IMR-90 (cell line): ENCODE data around the gene GDPD5. TPM values are rescaled to one million over a fixed set of nuclear protein-coding genes. Genes with fewer than 3 reads are reported as not detected.

Source experiments
- ATAC-seq: fragments of 200-7000 bp; cut with Tn5 transposase; 2 replicates; pipeline ENCODE4 v1.9.1; 2020; ENCODE audit warnings: low read depth, mild to moderate bottlenecking, moderate library complexity
- BruUV-seq: library from RNA; stranded (reverse); fragments of 400-500 nt; replicated peaks from 2 replicates; lab custom pipeline; 2021; lab: Mats Ljungman, UMichigan
- CTCF ChIA-PET: fragments of 300-600 bp; formaldehyde crosslinking; extraction: SDS; loops from one replicate; lab custom pipeline; 2021; ENCODE audit warnings: antibody characterized with exemption; lab: Yijun Ruan, JAX
- POLR2A ChIA-PET: fragments of 300-600 bp; sonication (Branson Sonifier 250); formaldehyde crosslinking; loops from one replicate; lab custom pipeline; 2022; ENCODE audit warnings: antibody characterized with exemption; ENCODE audit not compliant: unreplicated experiment; lab: Charles Lee
- DNase-seq: peaks from one replicate; pipeline ENCODE4 v3.0.0; 2013
- H2AFZ ChIP-seq: replicated peaks from 2 replicates; pipeline ENCODE3; 2013; ENCODE audit warnings: low read length, mild to moderate bottlenecking; ENCODE audit not compliant: poor library complexity
- H2AK5ac ChIP-seq: 2 replicates; pipeline ENCODE4 v1.6.1; 2013; ENCODE audit warnings: low read depth, low read length, inconsistent platforms
- H2AK9ac ChIP-seq: replicated peaks from 2 replicates; pipeline ENCODE3; 2013; ENCODE audit warnings: mild to moderate bottlenecking, low read depth, low read length, moderate library complexity; ENCODE audit not compliant: poor library complexity
- H2BK120ac ChIP-seq: 2 replicates; pipeline ENCODE4 v1.6.1; 2013; ENCODE audit warnings: low read depth, low read length, inconsistent platforms
- H2BK15ac ChIP-seq: 3 replicates; pipeline ENCODE4 v1.6.1; 2013; ENCODE audit warnings: low read depth, low read length, inconsistent platforms
- H2BK20ac ChIP-seq: 2 replicates; pipeline ENCODE4 v1.6.1; 2013; ENCODE audit warnings: low read depth, mild to moderate bottlenecking, inconsistent platforms, low read length, moderate library complexity
- H2BK5ac ChIP-seq: 2 replicates; pipeline ENCODE4 v1.6.1; 2013; ENCODE audit warnings: mild to moderate bottlenecking, low read depth, low read length, inconsistent platforms; ENCODE audit not compliant: poor library complexity, severe bottlenecking
- H3K14ac ChIP-seq: replicated peaks from 2 replicates; pipeline ENCODE4 v1.6.1; 2013; ENCODE audit warnings: low read depth, low read length, inconsistent platforms
- H3K18ac ChIP-seq: 2 replicates; pipeline ENCODE4 v1.6.1; 2013; ENCODE audit warnings: low read depth, low read length, control low read depth
- H3K23ac ChIP-seq: 2 replicates; pipeline ENCODE4 v1.6.1; 2013; ENCODE audit warnings: low read depth, low read length, inconsistent platforms
- H3K27ac ChIP-seq: 2 replicates; pipeline ENCODE4 v1.5.1; 2013; ENCODE audit warnings: mild to moderate bottlenecking, control low read depth, low read length; ENCODE audit not compliant: insufficient read depth
- H3K27me3 ChIP-seq: 2 replicates; pipeline ENCODE4 v1.6.1; 2013; ENCODE audit warnings: low read length; ENCODE audit not compliant: control insufficient read depth, insufficient read depth
- H3K36me3 ChIP-seq: 2 replicates; pipeline ENCODE4 v1.6.1; 2013; ENCODE audit warnings: low read length, mixed read lengths; ENCODE audit not compliant: control insufficient read depth, insufficient read depth
- H3K4ac ChIP-seq: 2 replicates; pipeline ENCODE4 v1.6.1; 2013; ENCODE audit warnings: low read depth, low read length, inconsistent platforms
- H3K4me1 ChIP-seq: 2 replicates; pipeline ENCODE4 v1.6.1; 2013; ENCODE audit warnings: low read length, mixed read lengths; ENCODE audit not compliant: control insufficient read depth, insufficient read depth
- H3K4me2 ChIP-seq: 2 replicates; pipeline ENCODE4 v1.6.1; 2013; ENCODE audit warnings: low read depth, mild to moderate bottlenecking, control low read depth, low read length, moderate library complexity
- H3K4me3 ChIP-seq: 2 replicates; pipeline ENCODE4 v1.5.1; 2013; ENCODE audit warnings: low read depth, mild to moderate bottlenecking, control low read depth, low read length, moderate library complexity; ENCODE audit not compliant: insufficient read depth
- H3K56ac ChIP-seq: 2 replicates; pipeline ENCODE4 v1.6.1; 2013; ENCODE audit warnings: low read length, inconsistent platforms; ENCODE audit not compliant: insufficient read depth; ENCODE audit errors: extremely low read depth
- H3K79me1 ChIP-seq, 2 experiments: 2 replicates each; pipeline ENCODE4 v1.6.1; 2013; ENCODE audit warnings: low read length in 2 of 2, inconsistent platforms in 1 of 2, low read depth in 1 of 2
- H3K9ac ChIP-seq: 2 replicates; pipeline ENCODE4 v1.6.1; 2013; ENCODE audit warnings: low read depth, low read length, control low read depth
- H3K9me1 ChIP-seq: 2 replicates; pipeline ENCODE4 v1.6.1; 2013; ENCODE audit warnings: low read length, inconsistent platforms; ENCODE audit not compliant: insufficient read depth
- H3K9me3 ChIP-seq: 2 replicates; pipeline ENCODE4 v1.6.1; 2013; ENCODE audit warnings: low read length; ENCODE audit not compliant: control insufficient read depth, insufficient read depth
- H4K20me1 ChIP-seq: 2 replicates; pipeline ENCODE4 v1.6.1; 2013; ENCODE audit warnings: low read length, inconsistent platforms; ENCODE audit not compliant: insufficient read depth
- H4K5ac ChIP-seq: 2 replicates; pipeline ENCODE4 v1.6.1; 2013; ENCODE audit warnings: mild to moderate bottlenecking, low read depth, low read length, control low read depth
- H4K8ac ChIP-seq, 2 experiments: 2 replicates each; pipeline ENCODE4 v1.6.1; 2013; ENCODE audit warnings: low read depth in 2 of 2, low read length in 2 of 2, control low read depth in 1 of 2, inconsistent platforms in 1 of 2
- H4K91ac ChIP-seq: 2 replicates; pipeline ENCODE4 v1.6.1; 2013; ENCODE audit warnings: low read depth, low read length, inconsistent platforms; ENCODE audit not compliant: insufficient read depth
- MXI1 ChIP-seq: IDR thresholded peaks from 2 replicates; pipeline ENCODE4 v1.6.1; 2012; ENCODE audit warnings: low read depth, mild to moderate bottlenecking, low read length, moderate library complexity, borderline replicate concordance
- WGBS, 2 experiments: methylation state at CpG; one replicate each; pipeline versions ENCODE4 v1.1.5 to v1.1.7; 2013; ENCODE audit warnings: missing lambda C conversion rate in 2 of 2; ENCODE audit not compliant: insufficient read length in 1 of 2; ENCODE audit errors: extremely low coverage in 2 of 2; 5-methylcytosine and 5-hydroxymethylcytosine counted together
- dilution Hi-C: fragments of 300-500 bp; cut with HindIII; formaldehyde crosslinking; loops from one replicate; pipeline ENCODE4 v1.14.3; 2018; ENCODE audit warnings: low sequenced_read_pairs; ENCODE audit not compliant: unreplicated experiment
- in situ Hi-C: fragments of 300-500 bp; cut with MboI; formaldehyde crosslinking; loops from 3 replicates; pipeline ENCODE4 v1.14.3; 2019; ENCODE audit warnings: low sequenced_read_pairs, inconsistent platforms, mixed read lengths
- intact Hi-C: fragments of 100-400 bp; cut with micrococcal nuclease; formaldehyde crosslinking; loops from 2 replicates; pipeline ENCODE4 v1.10.0; 2022
- polyA plus RNA-seq, 3 experiments: library from polyadenylated mRNA; depleted of rRNA; stranded (reverse); fragments of >200 nt; gene quantifications; 2 replicates each; pipeline ENCODE4 v1.2.3, GENCODE V29; 2012; ENCODE audit warnings: low replicate concordance in 1 of 3
- total RNA-seq: library from RNA; depleted of rRNA; stranded (reverse); fragments of >200 nt; gene quantifications from 2 replicates; pipeline ENCODE4 v1.2.3, GENCODE V29; 2012

GDPD5 gene
- total and polyA plus RNA-seq, 2 of the 4 experiments (the other 2 are of a cell fraction), result 2.0 to 7.9 TPM

GRCh38 chr11:75422248-75423231 is 103.2 kb downstream of the GDPD5 start:
- no peak overlapping the region for H3K23ac ChIP-seq
- no peak overlapping the region for H2BK15ac ChIP-seq
- H3K9me3 ChIP-seq, result no peaks in the 10 kb centered on the region
- H3K9ac ChIP-seq, result no peak overlapping the region
- peaks cover 14 to 26% of the 10 kb centered on the region in 2 experiments for H3K79me1 ChIP-seq
- no peak overlapping the region for H3K56ac ChIP-seq
- H3K18ac ChIP-seq, result no peak overlapping the region
- ChIA-PET CTCF (no interaction called here), POLR2A (no interaction called here)
- no peaks in the 10 kb centered on the region for H4K20me1 ChIP-seq
- no TSS peak for BruUV-seq
- ATAC-seq (peak; percentile 16), DNase-seq (peak; percentile 20)
- 77% methylated on average over 2 of the region's 15 CpGs; no CpG with 5 or more reads in 1 of the 2 experiments for WGBS, 2 experiments
- no peak overlapping the region for H2AFZ ChIP-seq
- dilution Hi-C loops (no loop called here), in situ Hi-C loops (no loop called here), intact Hi-C loops (no loop called here)
- H2AK9ac ChIP-seq, result peak overlapping the region; percentile 65
- H3K4me3 ChIP-seq, result no peak overlapping the region
- H4K91ac ChIP-seq, result peak overlapping the region; percentile 25
- no peak overlapping the region; a peak in 1 of 4 replicates for H4K8ac ChIP-seq
- no peaks in the 10 kb centered on the region for H3K27me3 ChIP-seq
- peak overlapping the region; percentile 37 for H2BK5ac ChIP-seq
- H2BK20ac ChIP-seq, result no peak overlapping the region
- peaks cover 27% of the 10 kb centered on the region for H3K4me1 ChIP-seq
- peak overlapping the region; percentile 26 for H3K4ac ChIP-seq
- 0 out of 2 replicates have a peak overlapping the region, but pooled peaks have one; percentile 7 for H3K4me2 ChIP-seq
- H2AK5ac ChIP-seq, result peak overlapping the region; percentile 37
- no peak overlapping the region for H2BK120ac ChIP-seq
- H3K27ac ChIP-seq, result peak overlapping the region; percentile 32; the same call in 1 of the 2 replicates
- no peak for TF ChIP-seq MXI1
- H3K14ac ChIP-seq, result 0 out of 2 replicates have a peak overlapping the region, but pooled peaks have one; percentile 11
- peaks cover 17% of the 10 kb centered on the region for H3K36me3 ChIP-seq
- H4K5ac ChIP-seq, result 0 out of 2 replicates have a peak overlapping the region, but pooled peaks have one; percentile 27
- H3K9me1 ChIP-seq, result peaks cover 29% of the 10 kb centered on the region
